ENCODE results near the gene ANGPTL1.

ANGPTL1 gene

DNA sequence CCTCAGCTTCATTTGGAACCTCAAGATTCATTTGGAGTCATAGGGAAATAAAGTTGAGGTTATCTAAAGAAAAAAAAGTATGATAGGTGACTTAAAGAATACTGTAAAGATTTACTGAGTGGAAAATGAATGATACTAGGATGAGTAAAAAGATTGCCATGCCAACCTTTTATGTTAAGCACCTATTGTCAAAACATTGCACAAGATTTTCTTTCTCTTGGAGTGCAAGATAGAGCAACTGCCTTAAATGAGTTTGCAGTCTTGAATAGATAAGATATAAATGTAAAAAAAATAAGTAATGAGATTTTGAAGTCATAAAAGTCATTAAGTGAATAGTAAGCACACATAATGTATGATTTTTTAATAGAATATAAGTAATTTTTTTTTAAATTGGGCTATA is 5.1 kb upstream of the ANGPTL1 start:
- Histone ChIP-seq H3K4me3 (ENCODE audit: insufficient read depth in 1 of 2, low read depth in 1 of 2, low read length in 2 of 2) (no peak overlapping the region), H3K36me3 (ENCODE audit: control insufficient read depth in 1 of 2, insufficient read depth in 2 of 2, low read depth in 1 of 2, low read length in 2 of 2) (peaks cover 0 to 39% of the 10 kb centered on the region in 2 experiments), H2AK5ac (ENCODE audit: low read length, severe bottlenecking) (no peak overlapping the region), H3K14ac (ENCODE audit: low read length in 2 of 2) (no peak overlapping the region), H3K79me1 (replicated peaks; ENCODE audit: low read length, poor library complexity, severe bottlenecking) (no peaks in the 10 kb centered on the region), H3K4me1 (ENCODE audit: control insufficient read depth, insufficient read depth, low read depth, low read length) (no peaks in the 10 kb centered on the region), H2BK12ac (ENCODE audit: low read length in 2 of 2) (no peak overlapping the region), H3K9ac (ENCODE audit: low read length) (no peak overlapping the region), H4K91ac (ENCODE audit: low read length) (no peak overlapping the region), H2BK15ac (ENCODE audit: low read depth, poor library complexity, severe bottlenecking) (no peak overlapping the region), H2BK120ac (ENCODE audit: low read depth, low read length) (no peak overlapping the region), H3K9me3 (ENCODE audit: control insufficient read depth, low read length) (no peaks in the 10 kb centered on the region), H3K4me2 (ENCODE audit: low read length, poor library complexity, severe bottlenecking) (no peak overlapping the region), H3K23ac (ENCODE audit: low read length in 2 of 2) (no peak overlapping the region), H3K18ac (ENCODE audit: low read depth in 1 of 2, low read length in 2 of 2) (no peak overlapping the region), H3K27me3 (ENCODE audit: control insufficient read depth in 1 of 2, insufficient read depth in 1 of 2, low read length in 2 of 2) (no peaks in the 10 kb centered on the region), H2BK5ac (ENCODE audit: low read depth, low read length, poor library complexity, severe bottlenecking) (no peak overlapping the region), H4K8ac (ENCODE audit: low read length) (no peak overlapping the region), H2AFZ (ENCODE audit: low read depth, low read length) (no peak overlapping the region), H3K27ac (ENCODE audit: low read length, poor library complexity, severe bottlenecking) (no peak overlapping the region), H3K4ac (ENCODE audit: low read depth in 1 of 2, low read length in 2 of 2) (no peak overlapping the region)
- DNase-seq, result no peak

DNA sequence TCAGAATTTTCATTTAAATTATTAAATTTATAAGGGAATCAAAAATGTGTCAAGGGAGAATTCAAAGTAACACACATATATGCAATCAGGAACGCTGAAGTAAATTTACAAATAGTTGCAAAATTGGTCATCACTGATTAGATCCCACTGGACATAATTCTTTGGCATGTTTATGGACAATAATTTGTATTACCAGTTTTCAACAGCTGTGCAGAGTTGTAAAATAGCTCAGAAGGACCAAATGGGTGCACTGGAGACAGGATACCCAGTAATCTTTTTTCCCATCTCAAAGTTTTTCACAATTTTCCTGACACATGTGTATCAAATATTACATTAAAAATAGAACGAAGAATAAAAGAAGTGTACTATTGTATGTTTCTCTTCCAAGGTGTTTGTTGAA is 4.1 kb upstream of the ANGPTL1 start:
- Histone ChIP-seq H4K91ac (ENCODE audit: low read length) (no peak overlapping the region), H4K8ac (ENCODE audit: low read length) (no peak overlapping the region), H2BK12ac (ENCODE audit: low read length in 2 of 2) (no peak overlapping the region), H2BK120ac (ENCODE audit: low read depth, low read length) (no peak overlapping the region), H3K79me1 (replicated peaks; ENCODE audit: low read length, poor library complexity, severe bottlenecking) (no peaks in the 10 kb centered on the region), H3K4me1 (ENCODE audit: control insufficient read depth, insufficient read depth, low read depth, low read length) (no peaks in the 10 kb centered on the region), H3K4me2 (ENCODE audit: low read length, poor library complexity, severe bottlenecking) (no peak overlapping the region), H2AFZ (ENCODE audit: low read depth, low read length) (no peak overlapping the region), H3K23ac (ENCODE audit: low read length in 2 of 2) (no peak overlapping the region), H2AK5ac (ENCODE audit: low read length, severe bottlenecking) (no peak overlapping the region), H3K36me3 (ENCODE audit: control insufficient read depth in 1 of 2, insufficient read depth in 2 of 2, low read depth in 1 of 2, low read length in 2 of 2) (peaks cover 0 to 31% of the 10 kb centered on the region in 2 experiments), H3K9ac (ENCODE audit: low read length) (no peak overlapping the region), H2BK5ac (ENCODE audit: low read depth, low read length, poor library complexity, severe bottlenecking) (no peak overlapping the region), H3K4me3 (ENCODE audit: insufficient read depth in 1 of 2, low read depth in 1 of 2, low read length in 2 of 2) (no peak overlapping the region), H3K27me3 (ENCODE audit: control insufficient read depth in 1 of 2, insufficient read depth in 1 of 2, low read length in 2 of 2) (no peaks in the 10 kb centered on the region), H3K18ac (ENCODE audit: low read depth in 1 of 2, low read length in 2 of 2) (no peak overlapping the region), H2BK15ac (ENCODE audit: low read depth, poor library complexity, severe bottlenecking) (no peak overlapping the region), H3K9me3 (ENCODE audit: control insufficient read depth, low read length) (no peaks in the 10 kb centered on the region), H3K14ac (ENCODE audit: low read length in 2 of 2) (no peak overlapping the region), H3K4ac (ENCODE audit: low read depth in 1 of 2, low read length in 2 of 2) (no peak overlapping the region), H3K27ac (ENCODE audit: low read length, poor library complexity, severe bottlenecking) (no peak overlapping the region)
- whole genome bisulfite sequencing, result 96% methylated on average over 1 of the region's 2 CpGs
- no peak for DNase-seq

DNA sequence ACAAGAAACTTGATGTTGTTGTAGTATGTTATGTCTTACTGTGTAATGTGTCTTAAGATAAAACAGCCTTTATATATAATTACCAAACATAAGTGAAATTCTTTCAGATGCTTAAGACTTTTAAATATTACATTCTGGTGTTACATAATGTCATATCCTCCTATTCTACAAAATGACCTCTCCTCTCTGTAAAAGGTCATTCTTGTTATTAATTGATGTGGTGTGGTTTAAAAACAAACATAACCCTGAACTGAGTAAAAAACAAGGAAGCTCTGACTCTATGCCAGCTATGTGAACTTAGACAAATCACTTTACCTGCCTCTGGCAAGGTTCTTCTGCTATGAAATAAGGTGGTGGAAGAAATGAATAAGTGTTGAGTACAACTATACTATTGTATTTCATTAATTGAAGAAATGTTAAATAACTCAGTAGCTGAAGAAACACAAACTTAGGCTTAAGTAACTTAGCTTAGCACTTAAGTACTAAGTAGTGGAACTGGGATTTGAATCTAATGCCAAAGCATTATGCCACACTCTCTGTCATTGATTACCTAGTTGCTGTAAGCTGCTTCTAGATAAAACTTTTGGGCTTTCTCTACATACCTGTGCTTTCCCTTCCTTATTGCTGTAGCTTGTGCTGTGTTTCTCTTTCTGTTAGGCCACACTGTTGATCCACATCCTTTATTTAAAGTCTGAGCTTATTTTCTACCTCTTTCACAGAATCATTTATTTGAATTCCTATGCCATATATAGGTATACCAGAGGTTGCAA is 859 bp upstream of the ANGPTL1 start:
- H2AK5ac ChIP-seq (ENCODE audit: low read length, severe bottlenecking), result no peak overlapping the region
- H3K27me3 ChIP-seq (ENCODE audit: control insufficient read depth in 1 of 2, insufficient read depth in 1 of 2, low read length in 2 of 2), result no peaks in the 10 kb centered on the region
- no peaks in the 10 kb centered on the region for H3K9me3 ChIP-seq (ENCODE audit: control insufficient read depth, low read length)
- H3K23ac ChIP-seq (ENCODE audit: low read length in 2 of 2), result no peak overlapping the region
- H3K36me3 ChIP-seq (ENCODE audit: control insufficient read depth in 1 of 2, insufficient read depth in 2 of 2, low read depth in 1 of 2, low read length in 2 of 2), result peaks cover 0 to 16% of the 10 kb centered on the region in 2 experiments
- peak overlapping the region; percentile 92 for H3K9ac ChIP-seq (ENCODE audit: low read length)
- H4K8ac ChIP-seq (ENCODE audit: low read length), result no peak overlapping the region
- no peak overlapping the region for H2BK15ac ChIP-seq (ENCODE audit: low read depth, poor library complexity, severe bottlenecking)
- H3K4me2 ChIP-seq (ENCODE audit: low read length, poor library complexity, severe bottlenecking), result no peak overlapping the region
- no peak overlapping the region for H3K27ac ChIP-seq (ENCODE audit: low read length, poor library complexity, severe bottlenecking)
- no peak overlapping the region for H3K14ac ChIP-seq (ENCODE audit: low read length in 2 of 2)
- no peak overlapping the region for H4K91ac ChIP-seq (ENCODE audit: low read length)
- H3K4me1 ChIP-seq (ENCODE audit: control insufficient read depth, insufficient read depth, low read depth, low read length), result no peaks in the 10 kb centered on the region
- H3K4me3 ChIP-seq (ENCODE audit: insufficient read depth in 1 of 2, low read depth in 1 of 2, low read length in 2 of 2), result peak overlapping the region in 1 of 2 experiments; percentile 43
- DNase-seq, result no peak
- H2BK5ac ChIP-seq (ENCODE audit: low read depth, low read length, poor library complexity, severe bottlenecking), result no peak overlapping the region
- no peak overlapping the region for H2AFZ ChIP-seq (ENCODE audit: low read depth, low read length)
- no peak overlapping the region for H2BK12ac ChIP-seq (ENCODE audit: low read length in 2 of 2)
- H3K79me1 ChIP-seq (replicated peaks; ENCODE audit: low read length, poor library complexity, severe bottlenecking), result no peaks in the 10 kb centered on the region
- H3K18ac ChIP-seq (ENCODE audit: low read depth in 1 of 2, low read length in 2 of 2), result peak overlapping the region in 1 of 2 experiments; percentile 21
- H3K4ac ChIP-seq (ENCODE audit: low read depth in 1 of 2, low read length in 2 of 2), result no peak overlapping the region
- no peak overlapping the region for H2BK120ac ChIP-seq (ENCODE audit: low read depth, low read length)

DNA sequence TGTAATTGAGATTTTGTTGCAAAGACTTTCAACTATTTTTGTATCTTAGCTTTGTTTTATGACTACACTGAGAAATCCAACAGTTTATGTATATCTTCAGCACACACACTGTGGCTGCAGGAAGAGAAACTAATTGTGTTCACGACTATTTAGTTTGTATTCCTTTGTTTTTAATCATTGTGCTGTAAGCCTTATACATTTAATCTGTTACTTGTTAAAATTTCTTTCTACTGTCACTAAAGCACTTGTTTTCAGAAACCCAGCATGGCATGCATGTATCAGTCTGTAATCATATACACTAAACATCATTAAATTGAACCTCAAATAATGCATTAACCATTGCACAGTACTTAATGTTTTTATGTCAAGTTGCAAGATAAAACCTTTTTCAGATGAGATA is 656 bp downstream of the ANGPTL1 start:
- Histone ChIP-seq H4K91ac (ENCODE audit: low read length) (no peak overlapping the region), H3K9ac (ENCODE audit: low read length) (peak overlapping the region; percentile 92), H3K4me2 (ENCODE audit: low read length, poor library complexity, severe bottlenecking) (no peak overlapping the region), H4K8ac (ENCODE audit: low read length) (no peak overlapping the region), H2AFZ (ENCODE audit: low read depth, low read length) (no peak overlapping the region), H3K79me1 (replicated peaks; ENCODE audit: low read length, poor library complexity, severe bottlenecking) (no peaks in the 10 kb centered on the region), H2AK5ac (ENCODE audit: low read length, severe bottlenecking) (no peak overlapping the region), H3K36me3 (ENCODE audit: control insufficient read depth in 1 of 2, insufficient read depth in 2 of 2, low read depth in 1 of 2, low read length in 2 of 2) (peaks cover 0 to 8% of the 10 kb centered on the region in 2 experiments), H3K9me3 (ENCODE audit: control insufficient read depth, low read length) (no peaks in the 10 kb centered on the region), H2BK15ac (ENCODE audit: low read depth, poor library complexity, severe bottlenecking) (no peak overlapping the region), H3K27me3 (ENCODE audit: control insufficient read depth in 1 of 2, insufficient read depth in 1 of 2, low read length in 2 of 2) (no peaks in the 10 kb centered on the region), H3K4me3 (ENCODE audit: insufficient read depth in 1 of 2, low read depth in 1 of 2, low read length in 2 of 2) (no peak overlapping the region), H2BK5ac (ENCODE audit: low read depth, low read length, poor library complexity, severe bottlenecking) (no peak overlapping the region), H3K4me1 (ENCODE audit: control insufficient read depth, insufficient read depth, low read depth, low read length) (no peaks in the 10 kb centered on the region), H2BK12ac (ENCODE audit: low read length in 2 of 2) (no peak overlapping the region), H3K18ac (ENCODE audit: low read depth in 1 of 2, low read length in 2 of 2) (no peak overlapping the region), H2BK120ac (ENCODE audit: low read depth, low read length) (no peak overlapping the region), H3K14ac (ENCODE audit: low read length in 2 of 2) (no peak overlapping the region), H3K4ac (ENCODE audit: low read depth in 1 of 2, low read length in 2 of 2) (no peak overlapping the region), H3K27ac (ENCODE audit: low read length, poor library complexity, severe bottlenecking) (no peak overlapping the region), H3K23ac (ENCODE audit: low read length in 2 of 2) (no peak overlapping the region)
- WGBS, result no CpG with 5 or more reads among the region's 1 CpG
- DNase-seq, result no peak

Measured in mesenchymal stem cell (in vitro differentiated cells and primary cell).